Spleen (tissue), 11 donors: ENCODE data around the gene FOXO3. TPM values are rescaled to one million over a fixed set of nuclear protein-coding genes. Genes with fewer than 3 reads are reported as not detected.
A peak's percentile ranks its signal among the peaks of the same experiment; 100 is the strongest.

Experiments
- DNase-seq: peaks from one replicate; pipeline ENCODE4 v3.0.0-alpha.2; 2020
- H3K27ac ChIP-seq, 8 donors: fragments of 200-600 bp; sonication (generic) in 7 of 8; 1 replicate in 4 of 8; 2 replicates in 4 of 8; pipeline versions ENCODE4 v1.5.0 to v1.8.0; 2016 to 2021; ENCODE audit warnings: inconsistent platforms in 4 of 8, mild to moderate bottlenecking in 4 of 8, moderate library complexity in 1 of 8
- H3K27me3 ChIP-seq, 7 donors: fragments of 200-600 bp; sonication (generic) in 6 of 7; replicated peaks in 1 of 7; 1 replicate in 4 of 7; 2 replicates in 3 of 7; pipeline versions ENCODE4 v1.5.0 to v1.8.0; 2016 to 2021; ENCODE audit warnings: inconsistent platforms in 3 of 7, mild to moderate bottlenecking in 1 of 7
- H3K36me3 ChIP-seq, 6 donors: fragments of 200-600 bp; sonication (generic) in 5 of 6; 1 replicate in 4 of 6; 2 replicates in 2 of 6; pipeline versions ENCODE4 v1.5.0 to v1.8.0; 2016 to 2021; ENCODE audit warnings: inconsistent platforms in 2 of 6
- H3K4me1 ChIP-seq, 6 donors: fragments of 200-600 bp; sonication (generic) in 5 of 6; 1 replicate in 3 of 6; 2 replicates in 3 of 6; pipeline versions ENCODE4 v1.5.0 to v1.8.0; 2016 to 2021; ENCODE audit warnings: inconsistent platforms in 3 of 6
- H3K4me3 ChIP-seq, 8 donors: fragments of 200-600 bp; sonication (generic) in 7 of 8; 1 replicate in 4 of 8; 2 replicates in 4 of 8; pipeline versions ENCODE4 v1.5.0 to v1.8.0; 2016 to 2021; ENCODE audit warnings: inconsistent platforms in 4 of 8, mild to moderate bottlenecking in 4 of 8, moderate library complexity in 2 of 8
- H3K9me3 ChIP-seq, 8 donors: fragments of 200-600 bp; sonication (generic) in 7 of 8; 1 replicate in 4 of 8; 2 replicates in 4 of 8; pipeline versions ENCODE4 v1.5.0 to v1.8.0; 2016 to 2021; ENCODE audit warnings: inconsistent platforms in 4 of 8
- POLR2A ChIP-seq, 3 donors: fragments of 450-650 bp; IDR thresholded peaks; one replicate each; pipeline ENCODE4 v1.5.1; 2017; ENCODE audit warnings: antibody characterized with exemption in 3 of 3, mild to moderate bottlenecking in 1 of 3
- POLR2AphosphoS5 ChIP-seq, 3 donors: sonication (generic); formaldehyde crosslinking; IDR thresholded peaks; one replicate each; pipeline ENCODE4 v1.5.1; 2017; ENCODE audit warnings: antibody characterized with exemption in 3 of 3
- WGBS, 5 donors: extraction: QIAGEN DNeasy Blood & Tissue Kit in 3 of 5; methylation state at CpG; one replicate each; pipeline versions ENCODE4 v1.1.5 to v1.1.7; 2013 to 2018; 5-methylcytosine and 5-hydroxymethylcytosine counted together
- intact Hi-C: fragments of 100-400 bp; cut with DNase I; formaldehyde crosslinking; loops from one replicate; pipeline ENCODE4 v1.15.0; 2023; ENCODE audit warnings: low total_unique reads
- polyA plus RNA-seq, 3 donors: library from polyadenylated mRNA; stranded (reverse); fragments of 200-250 nt; gene quantifications; one replicate each; pipeline ENCODE4 v1.2.1, GENCODE V29; 2013
- total RNA-seq, 7 donors: library from RNA; depleted of rRNA in 3 of 7; stranded (reverse); fragments of >200 nt in 3 of 7; fragmentation: NEBNext Ultra II Directional in 4 of 7; extraction: Animal tissue kit (Norgen Biotek cat#: 25700) in 4 of 7; gene quantifications; one replicate each; pipeline versions ENCODE4 v1.1.0 to v1.2.1, GENCODE V29; 2016 to 2021
- TF ChIP-seq, protein P1 (sequence below), 11 experiments: fragments of 200-600 bp in 7 of 11; fragments of 450-650 bp in 4 of 11; sonication (generic) in 4 of 11; IDR thresholded peaks in 8 of 11; conservative IDR thresholded peaks in 3 of 11; 1 replicate in 7 of 11; 2 replicates in 4 of 11; pipeline versions ENCODE4 v1.4.0 to v1.8.0; 2016 to 2021; ENCODE audit warnings: antibody characterized with exemption in 11 of 11, inconsistent platforms in 4 of 11, mild to moderate bottlenecking in 1 of 11
- donor health status: healthy with polysubstance abuse.
- donor health status: DM: no; HTN: no; CAD: no; lungs with moderate emphysema.
- donor health status: DM: no; HTN: no; CAD: no.
- donor health status: Bipolar disorder and iron deficiency.
- donor health status: healthy.
- donor health status: DM: no; HTN: no; CAD: no.
- donor health status: DM: yes; HTN: yes; CAD: no.

FOXO3 gene
- total and polyA plus RNA-seq, 10 donors, result 9.4 to 86.9 (median 67.0) TPM

DNA sequence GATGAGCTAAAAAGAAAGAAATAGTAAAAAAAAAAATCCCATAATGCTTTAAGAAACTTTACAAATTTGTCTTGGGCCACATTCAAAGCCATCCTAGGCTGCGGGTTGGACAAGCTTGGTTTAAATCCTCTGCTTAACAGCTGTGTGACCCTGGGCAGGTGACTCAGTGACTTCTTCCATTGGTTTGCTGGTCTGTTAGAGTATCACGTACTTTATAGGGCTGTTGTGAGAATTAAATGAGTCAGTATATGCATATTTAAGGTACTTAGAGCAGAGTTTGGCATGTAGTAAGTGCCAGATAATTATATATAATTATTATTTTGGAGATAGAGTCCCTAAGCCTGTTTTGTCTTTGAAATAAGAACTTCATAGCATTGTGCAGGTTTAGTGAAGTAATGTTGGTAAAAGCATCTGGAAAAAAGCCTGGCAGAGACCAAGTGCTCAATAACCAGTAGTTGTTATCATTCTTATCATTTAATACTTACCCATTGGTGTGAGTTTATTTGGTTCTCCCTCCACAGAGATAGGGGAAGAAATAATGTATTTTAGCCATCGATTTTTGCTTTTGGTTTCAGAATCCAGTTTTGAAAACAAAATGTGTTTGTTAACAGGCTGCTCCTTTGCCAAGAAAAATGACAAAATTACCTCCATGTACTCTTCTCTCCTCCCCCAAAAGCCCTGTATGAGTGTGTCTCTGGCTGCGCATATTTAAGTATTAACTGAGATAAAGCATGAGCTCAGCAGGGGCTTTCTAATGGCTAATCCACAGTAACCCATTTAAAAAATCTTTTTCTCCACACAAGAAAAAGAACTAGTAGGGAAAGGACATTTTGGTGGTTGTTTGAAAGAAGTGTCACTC is 67.2 kb downstream of the FOXO3 start:
- Histone ChIP-seq H3K4me3 (no peak overlapping the region), H3K9me3 (no peaks in the 10 kb centered on the region), H3K36me3 (no peaks in the 10 kb centered on the region), H3K27ac (peak overlapping the region in 5 of 8 donors; percentile 5 to 32 (median 26)), H3K4me1 (peaks cover 17 to 99% (median 88%) of the 10 kb centered on the region in 6 donors), H3K27me3 (no peaks in the 10 kb centered on the region)
- 66 to 84% (median 73%) methylated on average over 4 of the region's 4 CpGs for whole genome bisulfite sequencing, 5 donors
- no peak for DNase-seq
- intact Hi-C loops, result no loop called here
- TF ChIP-seq, protein P1, sequence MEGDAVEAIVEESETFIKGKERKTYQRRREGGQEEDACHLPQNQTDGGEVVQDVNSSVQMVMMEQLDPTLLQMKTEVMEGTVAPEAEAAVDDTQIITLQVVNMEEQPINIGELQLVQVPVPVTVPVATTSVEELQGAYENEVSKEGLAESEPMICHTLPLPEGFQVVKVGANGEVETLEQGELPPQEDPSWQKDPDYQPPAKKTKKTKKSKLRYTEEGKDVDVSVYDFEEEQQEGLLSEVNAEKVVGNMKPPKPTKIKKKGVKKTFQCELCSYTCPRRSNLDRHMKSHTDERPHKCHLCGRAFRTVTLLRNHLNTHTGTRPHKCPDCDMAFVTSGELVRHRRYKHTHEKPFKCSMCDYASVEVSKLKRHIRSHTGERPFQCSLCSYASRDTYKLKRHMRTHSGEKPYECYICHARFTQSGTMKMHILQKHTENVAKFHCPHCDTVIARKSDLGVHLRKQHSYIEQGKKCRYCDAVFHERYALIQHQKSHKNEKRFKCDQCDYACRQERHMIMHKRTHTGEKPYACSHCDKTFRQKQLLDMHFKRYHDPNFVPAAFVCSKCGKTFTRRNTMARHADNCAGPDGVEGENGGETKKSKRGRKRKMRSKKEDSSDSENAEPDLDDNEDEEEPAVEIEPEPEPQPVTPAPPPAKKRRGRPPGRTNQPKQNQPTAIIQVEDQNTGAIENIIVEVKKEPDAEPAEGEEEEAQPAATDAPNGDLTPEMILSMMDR (IDR thresholded peaks at IDR 0.05 in 8 of 11, conservative IDR thresholded peaks at IDR 0.05 in 3 of 11), result no peak
- TF ChIP-seq POLR2A (IDR thresholded peaks at IDR 0.05), result no peak
- no peak for TF ChIP-seq POLR2AphosphoS5 (IDR thresholded peaks at IDR 0.05)

DNA sequence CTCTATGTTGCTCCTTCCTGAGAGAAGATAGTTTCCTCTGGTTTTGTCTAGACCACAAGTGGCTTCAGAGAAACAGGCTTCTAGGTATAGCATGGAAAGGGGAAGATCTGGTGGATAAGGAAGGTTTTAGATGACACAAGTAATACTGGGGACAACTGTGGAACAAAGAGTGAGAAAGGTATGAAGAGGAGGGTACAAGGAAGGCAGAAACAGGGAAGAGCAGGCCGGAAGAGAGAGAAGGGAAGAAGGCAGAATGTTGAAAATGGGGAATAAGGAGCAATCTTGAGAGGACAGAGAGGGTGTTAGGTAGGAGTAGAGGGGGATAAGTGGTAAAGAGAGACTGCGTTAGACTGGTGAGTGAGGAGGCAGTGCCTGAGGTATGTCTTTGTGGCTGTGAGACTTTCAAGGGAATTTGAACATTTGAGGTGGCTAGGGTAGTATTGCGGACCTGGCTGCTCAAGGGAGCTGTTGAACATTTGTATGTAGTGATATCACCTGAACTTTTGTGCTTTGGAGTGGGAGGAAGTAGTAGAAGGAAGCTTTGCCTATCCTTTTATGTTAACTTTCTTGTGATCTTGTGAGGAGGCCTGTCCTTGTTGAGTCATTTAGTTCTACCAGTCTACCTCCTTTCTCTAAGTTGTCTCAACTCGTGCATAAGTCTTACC is 69.5 kb downstream of the FOXO3 start:
- no peaks in the 10 kb centered on the region for H3K36me3 ChIP-seq
- H3K27me3 ChIP-seq, result no peaks in the 10 kb centered on the region
- no peak for DNase-seq
- TF ChIP-seq POLR2A (IDR thresholded peaks at IDR 0.05) (no peak), POLR2AphosphoS5 (IDR thresholded peaks at IDR 0.05) (no peak)
- TF ChIP-seq, protein P1 (IDR thresholded peaks at IDR 0.05 in 8 of 11, conservative IDR thresholded peaks at IDR 0.05 in 3 of 11), result no peak
- H3K4me3 ChIP-seq, result no peak overlapping the region
- intact Hi-C loops, result no loop called here
- H3K9me3 ChIP-seq, result no peaks in the 10 kb centered on the region
- H3K27ac ChIP-seq, result peak overlapping the region in 4 of 8 donors; percentile 22 to 79 (median 41)
- peaks cover 26 to 99% (median 97%) of the 10 kb centered on the region in 6 donors for H3K4me1 ChIP-seq
- WGBS, 5 donors, result 69 to 83% (median 78%) methylated on average over 4 of the region's 4 CpGs

DNA sequence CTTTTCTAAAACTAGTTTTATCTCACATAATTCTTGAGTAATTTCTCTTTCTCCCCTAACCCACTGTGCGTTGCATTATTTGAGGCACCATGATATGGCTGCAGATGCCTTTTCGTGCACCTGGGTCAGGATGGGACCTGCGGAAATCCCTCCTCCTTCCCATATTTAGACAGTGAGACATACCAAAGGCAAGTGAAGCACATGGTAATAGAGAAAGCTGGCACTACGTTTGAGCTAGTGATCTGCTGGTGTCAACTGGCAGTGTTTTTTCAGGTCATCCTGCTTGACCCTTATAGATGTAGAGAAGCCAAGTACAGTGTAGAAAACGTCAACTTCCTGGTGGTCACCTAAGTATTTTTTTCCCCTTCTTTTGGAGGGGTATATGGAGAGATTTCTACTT is 71.7 kb downstream of the FOXO3 start:
- DNase-seq, result no peak
- Histone ChIP-seq H3K4me1 (peaks cover 43 to 100% (median 97%) of the 10 kb centered on the region in 6 donors), H3K9me3 (no peaks in the 10 kb centered on the region), H3K4me3 (no peak overlapping the region), H3K27me3 (no peaks in the 10 kb centered on the region), H3K27ac (peak overlapping the region in 6 of 8 donors; percentile 1 to 79 (median 45)), H3K36me3 (no peaks in the 10 kb centered on the region)
- 62 to 81% (median 67%) methylated on average over 5 of the region's 5 CpGs for WGBS, 5 donors
- TF ChIP-seq POLR2AphosphoS5 (IDR thresholded peaks at IDR 0.05) (peak in 1 of 3 donors; percentile 4), POLR2A (IDR thresholded peaks at IDR 0.05) (no peak)
- intact Hi-C loops, result no loop called here

DNA sequence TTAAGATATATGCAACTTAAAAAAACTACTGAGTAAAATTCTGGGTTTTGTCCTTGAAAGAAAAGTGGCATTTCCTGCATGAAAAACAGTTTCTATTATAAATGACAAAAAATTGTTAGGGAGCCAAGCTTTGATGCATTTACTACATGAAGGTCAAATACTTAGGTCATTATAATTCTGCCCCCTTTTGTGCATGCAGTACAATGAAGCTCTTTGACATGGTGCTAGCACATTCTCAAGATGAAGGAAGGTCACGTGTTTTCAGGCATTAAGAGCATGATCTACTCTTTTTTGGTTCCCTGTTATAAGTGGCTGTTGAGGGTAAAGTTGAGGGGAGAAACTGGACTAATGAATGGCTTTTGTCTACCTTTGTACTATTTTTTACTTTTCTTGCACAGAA is 72.7 kb downstream of the FOXO3 start:
- Histone ChIP-seq H3K4me3 (no peak overlapping the region), H3K4me1 (peaks cover 36 to 100% (median 92%) of the 10 kb centered on the region in 6 donors), H3K27ac (peak overlapping the region in 6 of 8 donors; percentile 19 to 79 (median 45)), H3K36me3 (no peaks in the 10 kb centered on the region), H3K27me3 (no peaks in the 10 kb centered on the region), H3K9me3 (no peaks in the 10 kb centered on the region)
- 59 to 85% (median 72%) methylated on average over 1 of the region's 1 CpG for WGBS, 5 donors
- TF ChIP-seq POLR2A (IDR thresholded peaks at IDR 0.05) (no peak), POLR2AphosphoS5 (IDR thresholded peaks at IDR 0.05) (no peak)
- TF ChIP-seq, protein P1 (IDR thresholded peaks at IDR 0.05 in 8 of 11, conservative IDR thresholded peaks at IDR 0.05 in 3 of 11), result no peak
- DNase-seq, result no peak
- intact Hi-C loops, result no loop called here
